Measurements from ENCODE around the gene TMEM63B. TPM values are rescaled to one million over a fixed set of nuclear protein-coding genes. Genes with fewer than 3 reads are reported as not detected.

TMEM63B gene
- total RNA-seq, 1 donor from 2014 or later, result 51.2 TPM

DNA sequence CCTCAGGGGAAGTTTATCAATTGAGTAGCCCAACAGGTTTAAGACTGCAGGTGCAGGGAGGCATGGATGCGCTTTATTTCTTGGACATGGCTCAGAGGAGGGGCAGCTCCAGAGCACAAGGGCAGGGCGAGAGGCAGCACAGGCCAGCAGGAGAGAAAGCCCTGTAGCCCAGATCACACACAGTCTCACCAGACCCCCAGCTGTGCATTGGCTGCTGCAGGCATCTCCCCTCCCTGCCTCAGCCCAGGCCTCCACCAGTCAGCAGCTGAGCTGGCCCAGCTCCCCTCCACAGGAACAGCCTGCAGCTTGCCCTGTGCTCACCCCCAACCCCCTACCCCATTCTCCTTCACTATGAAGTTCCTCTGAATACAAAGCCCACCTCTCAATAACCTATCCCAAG, 24.8 kb upstream of the TMEM63B start:
- H3K9me3 Mint-ChIP-seq, result no peaks in the 10 kb centered on the region
- peaks cover 4% of the 10 kb centered on the region for H3K4me1 Mint-ChIP-seq
- H3K4me3 Mint-ChIP-seq, result no peak overlapping the region
- DNase-seq (ENCODE audit: low read depth, low spot score), result no peak
- TF ChIP-seq, protein P1, sequence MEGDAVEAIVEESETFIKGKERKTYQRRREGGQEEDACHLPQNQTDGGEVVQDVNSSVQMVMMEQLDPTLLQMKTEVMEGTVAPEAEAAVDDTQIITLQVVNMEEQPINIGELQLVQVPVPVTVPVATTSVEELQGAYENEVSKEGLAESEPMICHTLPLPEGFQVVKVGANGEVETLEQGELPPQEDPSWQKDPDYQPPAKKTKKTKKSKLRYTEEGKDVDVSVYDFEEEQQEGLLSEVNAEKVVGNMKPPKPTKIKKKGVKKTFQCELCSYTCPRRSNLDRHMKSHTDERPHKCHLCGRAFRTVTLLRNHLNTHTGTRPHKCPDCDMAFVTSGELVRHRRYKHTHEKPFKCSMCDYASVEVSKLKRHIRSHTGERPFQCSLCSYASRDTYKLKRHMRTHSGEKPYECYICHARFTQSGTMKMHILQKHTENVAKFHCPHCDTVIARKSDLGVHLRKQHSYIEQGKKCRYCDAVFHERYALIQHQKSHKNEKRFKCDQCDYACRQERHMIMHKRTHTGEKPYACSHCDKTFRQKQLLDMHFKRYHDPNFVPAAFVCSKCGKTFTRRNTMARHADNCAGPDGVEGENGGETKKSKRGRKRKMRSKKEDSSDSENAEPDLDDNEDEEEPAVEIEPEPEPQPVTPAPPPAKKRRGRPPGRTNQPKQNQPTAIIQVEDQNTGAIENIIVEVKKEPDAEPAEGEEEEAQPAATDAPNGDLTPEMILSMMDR (conservative IDR thresholded peaks at IDR 0.05), result no peak
- peaks cover 7% of the 10 kb centered on the region for H3K36me3 Mint-ChIP-seq (ENCODE audit: low read depth)
- no peaks in the 10 kb centered on the region for H3K27me3 Mint-ChIP-seq (ENCODE audit: low read depth)
- H3K27ac Mint-ChIP-seq (ENCODE audit: unreplicated experiment), result no peak overlapping the region

DNA sequence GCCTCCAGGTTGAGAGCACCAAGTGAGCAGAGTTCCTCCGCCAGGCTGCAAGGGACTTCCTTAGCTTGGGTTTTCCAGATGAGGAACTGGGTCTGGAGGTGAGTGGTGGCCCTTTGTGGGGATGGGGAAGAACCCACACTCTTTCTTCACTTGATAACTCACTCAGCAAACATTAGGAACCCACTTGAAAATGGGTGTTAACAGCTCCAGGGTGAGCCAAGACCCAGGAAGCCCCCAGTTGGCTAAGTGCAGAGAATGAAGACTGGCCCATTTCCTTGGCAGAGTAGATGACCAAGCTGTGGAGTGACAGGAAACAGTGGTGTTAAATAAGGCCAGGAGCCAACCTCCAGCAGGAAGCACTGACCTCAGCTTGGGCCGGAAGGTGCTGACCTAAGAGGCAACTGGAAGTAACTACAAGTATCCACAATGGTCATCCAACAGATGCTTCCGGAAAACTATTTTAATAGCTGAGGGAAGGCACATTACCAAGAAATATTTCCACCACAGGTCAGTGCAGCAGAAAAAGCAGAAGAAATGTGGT, 22.8 kb upstream of the TMEM63B start:
- peaks cover 7% of the 10 kb centered on the region for H3K36me3 Mint-ChIP-seq (ENCODE audit: low read depth)
- no peak for DNase-seq (ENCODE audit: low read depth, low spot score)
- no peaks in the 10 kb centered on the region for H3K4me1 Mint-ChIP-seq
- H3K27me3 Mint-ChIP-seq (ENCODE audit: low read depth), result no peaks in the 10 kb centered on the region
- H3K4me3 Mint-ChIP-seq, result no peak overlapping the region
- H3K27ac Mint-ChIP-seq (ENCODE audit: unreplicated experiment), result no peak overlapping the region
- H3K9me3 Mint-ChIP-seq, result no peaks in the 10 kb centered on the region
- TF ChIP-seq, protein P1 (conservative IDR thresholded peaks at IDR 0.05), result no peak

DNA sequence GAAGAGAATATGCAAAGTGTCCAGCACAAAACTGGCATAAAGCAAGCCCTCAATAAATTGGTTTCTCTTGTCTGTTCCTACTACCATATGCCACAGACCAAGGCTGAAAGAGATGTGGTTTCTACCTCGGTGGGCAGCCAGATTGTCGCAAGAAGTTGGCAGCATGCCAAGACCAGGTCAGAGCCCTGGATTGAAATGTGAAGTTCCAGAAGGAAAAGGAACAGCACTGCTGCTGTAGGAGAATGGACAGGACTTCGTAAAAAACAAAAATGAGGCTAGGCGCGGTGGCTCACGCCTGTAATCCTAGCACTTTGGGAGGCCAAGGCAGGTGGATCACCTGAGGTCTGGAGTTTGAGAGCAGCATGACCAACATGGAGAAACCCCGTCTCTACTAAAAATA, 22.2 kb upstream of the TMEM63B start:
- H3K27ac Mint-ChIP-seq (ENCODE audit: unreplicated experiment), result no peak overlapping the region
- TF ChIP-seq, protein P1 (conservative IDR thresholded peaks at IDR 0.05), result no peak
- no peaks in the 10 kb centered on the region for H3K9me3 Mint-ChIP-seq
- no peaks in the 10 kb centered on the region for H3K27me3 Mint-ChIP-seq (ENCODE audit: low read depth)
- no peaks in the 10 kb centered on the region for H3K4me1 Mint-ChIP-seq
- peaks cover 7% of the 10 kb centered on the region for H3K36me3 Mint-ChIP-seq (ENCODE audit: low read depth)
- H3K4me3 Mint-ChIP-seq, result no peak overlapping the region
- no peak for DNase-seq (ENCODE audit: low read depth, low spot score)

DNA sequence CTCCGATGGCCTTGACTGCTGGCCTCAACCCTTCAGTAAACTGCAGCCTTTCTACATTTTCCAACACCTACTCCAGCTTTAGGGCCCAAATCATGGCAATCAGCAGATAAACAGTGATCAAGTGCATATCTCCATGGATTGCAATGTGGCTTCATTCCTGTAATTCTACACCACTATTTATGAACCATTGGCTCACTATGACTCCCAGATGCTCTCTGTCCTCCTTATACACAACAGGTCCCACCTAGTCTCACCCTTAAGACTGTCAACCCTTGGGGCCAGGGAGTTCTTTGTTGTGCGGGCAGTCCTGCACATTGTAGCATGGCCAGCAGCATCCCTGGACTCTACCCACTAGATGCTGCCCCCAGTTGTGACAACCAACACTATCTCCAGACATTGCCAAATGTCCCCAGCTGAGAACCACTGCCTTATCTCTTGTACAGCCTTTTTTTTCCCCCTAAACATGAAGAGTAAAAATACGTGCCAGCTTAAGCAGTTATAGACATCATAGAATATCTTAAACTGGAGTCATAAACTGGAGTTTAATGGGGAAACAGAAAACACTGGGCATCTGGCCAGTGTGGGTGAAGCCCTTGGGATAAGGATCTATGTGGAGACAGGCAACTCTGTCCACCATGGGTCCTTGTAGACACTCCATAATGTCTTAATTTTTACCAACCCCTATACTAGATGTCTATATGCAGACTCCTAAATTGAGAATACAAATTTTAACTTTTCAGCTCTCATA, 21.2 kb upstream of the TMEM63B start:
- H3K27me3 Mint-ChIP-seq (ENCODE audit: low read depth), result no peaks in the 10 kb centered on the region
- TF ChIP-seq, protein P1 (conservative IDR thresholded peaks at IDR 0.05), result no peak
- H3K27ac Mint-ChIP-seq (ENCODE audit: unreplicated experiment), result no peak overlapping the region
- DNase-seq (ENCODE audit: low read depth, low spot score), result no peak
- H3K9me3 Mint-ChIP-seq, result no peaks in the 10 kb centered on the region
- H3K4me1 Mint-ChIP-seq, result no peaks in the 10 kb centered on the region
- H3K4me3 Mint-ChIP-seq, result no peak overlapping the region
- peaks cover 8% of the 10 kb centered on the region for H3K36me3 Mint-ChIP-seq (ENCODE audit: low read depth)

DNA sequence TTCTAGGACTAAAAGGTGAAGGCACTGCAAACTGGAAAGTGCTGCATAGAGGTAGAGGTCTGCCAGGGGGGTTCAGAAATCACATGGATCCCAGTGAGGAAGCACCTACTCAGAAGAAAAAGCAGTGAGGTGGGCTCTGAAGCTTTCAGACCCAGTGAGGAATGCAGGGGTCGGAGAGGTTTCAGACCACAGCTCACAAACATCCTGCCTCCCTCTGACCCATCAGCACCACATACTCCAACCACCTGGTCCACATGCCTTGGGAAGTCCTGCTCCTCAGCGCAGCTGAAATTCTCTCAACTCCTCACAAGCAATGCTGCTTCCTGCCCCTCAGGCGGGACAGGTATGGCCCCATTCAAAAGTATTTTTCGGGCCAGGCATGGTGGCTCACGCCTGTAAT, 20.3 kb upstream of the TMEM63B start:
- no peak overlapping the region for H3K27ac Mint-ChIP-seq (ENCODE audit: unreplicated experiment)
- H3K4me3 Mint-ChIP-seq, result no peak overlapping the region
- peaks cover 13% of the 10 kb centered on the region for H3K36me3 Mint-ChIP-seq (ENCODE audit: low read depth)

More for the DNA sequence above, 20.3 kb upstream of the TMEM63B start:
- Mint-ChIP-seq H3K27me3 (ENCODE audit: low read depth) (no peaks in the 10 kb centered on the region), H3K4me1 (no peaks in the 10 kb centered on the region), H3K9me3 (no peaks in the 10 kb centered on the region)
- TF ChIP-seq, protein P1 (conservative IDR thresholded peaks at IDR 0.05), result no peak
- no peak for DNase-seq (ENCODE audit: low read depth, low spot score)
